COLO668 (cell line): ENCODE data around the gene NUP188.
"Not testable (repeated sequence)": the region's sequence is repeated elsewhere in the genome, so short reads cannot be mapped to it uniquely, and the experiment has no call there.

Source experiments
- DNase-seq: peaks from one replicate; lab custom pipeline; 2025; ENCODE audit not compliant: unreplicated experiment; lab: John Stamatoyannopoulos, UW

The NUP188 gene

DNA sequence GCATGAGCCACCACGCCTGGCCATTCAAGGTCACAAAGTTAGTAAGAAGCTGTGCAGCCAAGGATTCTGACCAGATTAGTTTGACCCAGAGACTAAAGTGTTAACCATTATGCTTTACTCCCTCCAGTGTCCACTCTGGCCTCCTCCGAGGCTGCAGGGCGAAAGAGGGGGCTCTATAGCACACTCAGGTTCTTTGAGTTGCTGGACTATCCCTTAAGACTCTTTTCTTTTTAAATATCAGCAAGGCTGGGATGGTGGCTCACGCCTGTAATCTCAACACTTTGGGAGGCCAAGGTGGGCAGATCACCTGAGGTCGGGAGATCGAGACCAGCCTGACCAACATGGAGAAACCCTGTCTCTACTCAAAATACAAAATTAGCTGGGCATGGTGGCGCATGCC is 2.5 kb upstream of the NUP188 start:
- not testable (repeated sequence) for DNase-seq

DNA sequence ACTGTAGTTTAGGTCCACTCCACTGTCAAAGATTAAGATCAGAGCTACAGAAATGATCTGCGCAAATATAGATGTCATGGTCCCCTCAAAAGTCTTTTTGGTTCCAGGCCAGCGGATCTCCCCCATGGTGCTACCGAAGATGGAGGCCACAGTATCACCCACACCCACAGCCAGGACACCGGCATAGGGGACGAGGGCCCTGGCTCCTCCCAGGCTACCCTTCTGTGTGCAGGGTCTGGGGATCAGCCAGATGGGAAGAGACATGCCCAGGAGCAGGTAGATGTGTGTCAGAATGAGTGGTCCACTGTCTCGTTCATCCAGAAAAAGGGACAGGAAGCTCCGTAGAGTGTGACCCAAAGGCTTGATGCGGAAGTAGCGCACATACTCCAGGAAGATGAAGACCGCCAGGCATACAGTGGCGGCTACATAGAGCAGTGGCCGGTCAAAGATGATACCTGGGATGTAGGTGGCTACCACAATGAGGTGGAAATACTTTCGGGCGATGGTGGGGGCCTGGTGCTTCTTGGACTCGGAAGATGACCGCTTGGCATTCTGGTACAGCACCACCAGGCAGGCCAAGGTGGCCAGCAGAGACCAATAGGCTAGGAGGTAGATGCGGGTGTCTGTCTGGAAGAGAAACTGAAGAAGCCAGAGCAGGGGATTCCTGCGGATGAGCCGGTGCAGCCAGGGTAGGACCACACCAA is 1.5 kb upstream of the NUP188 start:
- no peak for DNase-seq

DNA sequence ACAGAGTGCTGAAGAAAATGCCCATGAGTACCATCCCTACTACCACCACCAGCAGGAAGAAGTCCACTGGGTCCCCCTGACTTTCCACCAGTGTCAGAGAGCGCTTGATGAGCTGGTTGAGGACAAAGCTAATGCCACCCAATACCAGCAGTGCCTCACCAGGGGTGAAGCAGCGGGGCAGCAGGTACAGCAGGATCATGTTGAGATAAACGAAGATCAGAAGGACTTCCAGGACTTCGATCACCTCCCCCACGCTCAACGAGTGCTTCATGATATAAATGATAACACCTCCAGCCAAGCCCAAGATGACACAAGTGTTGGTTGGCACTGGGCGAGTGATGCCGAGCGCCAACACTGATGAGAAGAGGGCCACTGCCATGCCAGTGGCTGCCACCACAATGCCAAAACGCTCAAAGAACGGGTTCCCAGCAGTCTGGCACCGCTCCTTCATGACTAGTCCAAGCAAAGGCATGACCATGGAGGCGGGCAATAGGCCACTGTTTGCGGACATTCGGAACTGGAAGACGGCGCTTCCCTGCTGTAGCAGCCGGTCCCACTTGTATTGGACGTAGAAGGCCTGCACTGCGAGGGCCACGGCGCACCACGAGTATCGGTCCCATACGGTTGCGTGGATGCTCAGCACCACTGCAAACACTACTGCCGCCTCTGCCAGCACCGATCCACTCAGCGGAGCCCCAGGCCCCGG is 775 bp upstream of the NUP188 start:
- peak; percentile 39 for DNase-seq

DNA sequence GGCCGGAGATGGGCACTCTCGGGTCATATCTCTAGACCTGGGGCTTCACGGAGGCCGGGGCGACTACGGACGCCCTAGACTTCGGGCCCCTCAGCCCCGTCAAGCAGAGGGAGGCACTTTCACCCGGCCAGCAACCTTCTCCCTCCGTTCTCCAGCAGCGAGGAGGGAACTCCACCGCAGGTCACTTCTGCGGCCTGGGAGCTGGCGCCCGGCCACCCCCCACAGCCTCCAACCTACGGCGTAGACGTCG is 297 bp upstream of the NUP188 start:
- no peak for DNase-seq

DNA sequence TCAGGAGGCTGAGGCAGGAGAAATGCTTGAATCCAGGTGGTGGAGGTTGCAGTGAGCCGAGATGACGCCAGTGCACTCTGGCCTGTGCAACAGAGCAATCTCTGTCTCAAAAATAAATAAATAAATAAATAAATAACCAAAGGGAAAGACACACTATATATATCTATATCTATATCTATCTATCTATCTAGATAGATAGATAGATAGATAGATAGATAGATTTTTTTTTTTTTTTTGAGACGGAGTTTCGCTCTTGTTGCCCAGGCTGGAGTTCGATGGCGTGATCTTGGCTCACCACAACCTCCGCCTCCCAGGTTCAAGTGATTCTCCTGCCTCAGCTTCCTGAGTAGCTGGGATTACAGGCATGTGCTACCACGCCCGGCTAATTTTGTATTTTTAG is 13.9 kb downstream of the NUP188 start:
- DNase-seq = not testable (repeated sequence)

DNA sequence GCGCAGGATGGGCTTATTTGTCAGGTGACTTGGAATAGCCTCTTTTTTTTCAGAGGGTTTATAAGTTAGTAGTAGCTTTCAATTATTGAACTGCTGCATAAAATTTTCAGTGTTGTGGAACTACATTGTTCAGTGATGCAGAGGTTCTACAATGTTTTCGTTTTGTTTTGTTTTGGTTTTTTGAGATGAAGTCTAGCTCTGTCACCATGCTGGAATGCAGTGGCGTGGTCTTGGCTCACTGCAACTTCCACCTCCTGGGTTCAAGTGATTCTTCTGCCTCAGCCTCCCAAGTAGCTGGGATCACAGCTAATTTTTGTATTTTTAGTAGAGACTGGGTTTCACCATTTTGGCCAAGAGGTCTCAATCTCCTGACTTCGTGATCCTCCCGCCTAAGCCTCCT is 22.0 kb downstream of the NUP188 start:
- DNase-seq = no peak

DNA sequence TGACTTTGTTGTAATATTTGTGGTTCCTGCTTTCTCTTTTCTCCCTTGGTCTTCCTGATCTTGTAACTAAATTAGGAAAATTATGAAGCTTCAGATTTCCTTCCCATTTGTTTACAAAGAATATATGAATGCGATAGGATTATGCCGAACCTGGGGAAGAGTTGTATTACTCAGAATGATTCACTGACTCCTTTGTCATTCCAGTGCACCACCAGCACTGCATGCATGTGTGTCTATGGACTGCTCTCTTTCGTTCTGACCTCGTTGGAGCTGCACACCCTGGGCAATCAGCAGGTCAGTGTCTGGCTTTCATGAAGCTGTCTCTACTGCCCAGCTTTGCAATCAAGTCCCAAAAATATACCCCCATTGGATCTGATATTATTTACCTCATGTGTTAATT is 25.5 kb downstream of the NUP188 start:
- DNase-seq = no peak

DNA sequence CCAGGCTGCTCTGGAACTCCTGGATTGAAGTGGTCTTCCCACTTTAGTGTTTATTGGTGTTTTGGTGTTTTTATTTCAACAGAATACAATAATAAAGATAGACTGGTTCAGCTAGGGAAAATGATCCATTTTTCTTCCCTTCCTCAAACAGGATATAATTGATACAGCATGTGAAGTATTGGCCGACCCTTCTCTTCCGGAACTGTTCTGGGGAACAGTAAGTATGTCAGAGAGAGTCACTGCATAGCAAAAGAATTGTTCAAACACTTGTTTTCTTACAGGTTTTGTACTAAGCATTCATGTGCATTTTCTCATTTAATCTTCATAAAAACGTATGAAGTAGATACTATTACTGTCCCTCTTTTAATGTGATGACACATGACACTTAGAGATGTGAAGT is 31.6 kb downstream of the NUP188 start:
- no peak for DNase-seq

DNA sequence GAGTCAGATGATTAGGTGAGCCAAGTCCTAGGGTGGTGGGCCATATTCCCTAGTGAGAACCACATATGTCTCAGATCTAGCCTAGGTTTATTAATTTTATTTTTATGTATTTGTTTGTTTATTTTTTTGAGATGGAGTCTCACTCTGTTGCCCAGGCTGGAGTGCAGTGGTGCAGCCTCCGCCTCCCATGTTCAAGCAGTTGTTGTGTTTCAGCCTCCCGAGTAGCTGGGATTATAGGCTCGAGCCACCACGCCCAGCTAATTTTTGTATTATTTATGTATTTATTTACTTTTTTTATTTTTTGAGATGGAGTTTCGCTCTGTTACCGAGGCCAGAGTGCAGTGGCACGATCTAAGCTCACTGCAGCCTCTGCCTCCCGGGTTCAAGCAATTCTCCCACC is 36.0 kb downstream of the NUP188 start:
- DNase-seq = no peak

DNA sequence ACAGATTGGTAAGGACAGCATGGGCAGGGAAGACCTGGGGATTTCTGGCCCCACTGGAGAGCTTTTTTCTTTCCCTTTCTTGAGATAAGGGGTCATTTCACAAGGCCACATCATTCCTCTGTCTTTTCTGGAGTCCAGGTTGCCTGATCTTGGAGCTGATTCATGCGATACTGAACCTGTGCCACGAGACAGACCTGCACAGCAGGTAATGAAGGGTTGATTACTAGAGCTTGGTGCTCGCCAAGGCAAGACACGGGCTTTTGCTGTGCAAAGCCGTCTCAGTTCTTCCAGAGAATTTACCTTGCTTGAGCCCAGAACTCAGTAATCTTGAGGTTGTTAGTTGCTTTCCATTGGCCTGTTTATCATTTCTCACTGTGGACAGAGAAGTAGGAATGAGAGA is 39.2 kb downstream of the NUP188 start:
- no peak for DNase-seq

DNA sequence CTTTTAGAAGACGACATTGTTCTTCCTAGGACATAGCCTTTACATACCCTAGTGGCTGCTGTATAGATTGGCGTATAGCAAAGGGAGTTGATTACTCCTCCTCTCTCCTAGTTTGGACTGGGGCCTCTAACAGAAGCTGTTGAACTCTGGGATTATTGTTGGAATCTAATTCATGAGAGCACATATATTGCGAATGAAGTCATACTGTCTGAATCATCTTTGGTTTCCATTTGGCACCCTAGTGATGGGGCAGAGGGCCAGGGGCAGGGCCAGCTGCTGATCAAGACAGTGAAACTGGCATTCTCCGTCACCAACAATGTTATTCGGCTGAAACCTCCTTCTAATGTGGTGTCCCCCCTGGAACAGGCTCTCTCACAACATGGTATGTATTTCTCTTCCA is 40.3 kb downstream of the NUP188 start:
- no peak for DNase-seq

DNA sequence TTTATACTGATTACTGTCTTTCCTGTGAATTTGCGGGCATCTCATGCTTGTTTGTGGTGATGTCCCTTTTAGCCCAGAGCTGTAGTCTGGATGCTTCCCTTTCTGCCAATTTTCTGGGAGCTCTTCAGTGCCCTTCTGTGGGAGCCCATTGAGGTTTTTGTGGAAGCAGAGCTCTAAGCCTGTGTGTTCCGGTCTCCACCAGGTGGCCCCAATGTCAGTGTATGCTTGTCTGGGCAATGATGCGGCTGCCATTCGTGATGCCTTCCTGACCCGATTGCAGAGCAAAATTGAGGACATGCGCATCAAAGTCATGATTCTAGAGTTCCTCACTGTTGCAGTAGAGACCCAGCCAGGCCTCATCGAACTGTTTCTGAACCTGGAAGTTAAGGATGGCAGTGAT is 45.5 kb downstream of the NUP188 start:
- DNase-seq = no peak

DNA sequence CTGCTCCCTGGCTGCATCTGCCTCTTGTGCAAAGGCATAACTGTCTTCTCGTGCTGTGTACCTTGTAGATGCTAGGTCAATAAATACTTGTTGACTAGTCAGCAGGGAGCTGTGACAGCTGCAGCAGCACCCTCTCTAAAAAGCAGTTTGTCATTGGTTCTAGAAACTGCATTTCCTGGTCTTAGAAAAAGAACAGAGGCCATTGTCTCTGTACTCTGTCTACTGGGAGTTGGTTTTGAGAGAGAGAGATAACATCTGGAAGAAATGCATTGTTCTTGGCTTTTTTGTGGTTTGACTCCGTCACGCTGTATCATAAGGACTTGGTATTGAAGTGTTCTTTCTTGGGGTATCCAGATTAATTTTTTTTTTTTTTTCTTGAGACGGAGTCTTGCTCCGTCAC is 48.3 kb downstream of the NUP188 start:
- DNase-seq = no peak

DNA sequence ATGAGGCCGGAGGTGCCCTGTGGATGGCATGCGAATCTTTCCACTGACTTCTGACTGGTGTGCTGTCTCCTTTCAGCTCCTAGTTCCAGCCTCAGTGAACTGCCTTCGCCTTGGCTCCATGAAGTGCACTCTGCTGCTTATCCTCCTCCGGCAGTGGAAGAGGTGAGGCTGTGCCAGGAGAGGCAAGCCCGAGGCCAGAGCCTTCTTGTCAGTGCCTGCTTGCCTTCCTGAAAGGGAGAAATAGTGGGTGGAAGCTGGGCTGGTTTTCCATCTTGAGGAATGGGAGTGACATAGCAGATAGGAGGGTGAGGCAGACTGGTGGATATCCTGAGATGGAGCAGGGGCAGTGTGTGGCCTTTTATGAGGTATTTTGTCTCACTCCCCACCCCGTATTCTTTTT is 51.0 kb downstream of the NUP188 start:
- DNase-seq = no peak

DNA sequence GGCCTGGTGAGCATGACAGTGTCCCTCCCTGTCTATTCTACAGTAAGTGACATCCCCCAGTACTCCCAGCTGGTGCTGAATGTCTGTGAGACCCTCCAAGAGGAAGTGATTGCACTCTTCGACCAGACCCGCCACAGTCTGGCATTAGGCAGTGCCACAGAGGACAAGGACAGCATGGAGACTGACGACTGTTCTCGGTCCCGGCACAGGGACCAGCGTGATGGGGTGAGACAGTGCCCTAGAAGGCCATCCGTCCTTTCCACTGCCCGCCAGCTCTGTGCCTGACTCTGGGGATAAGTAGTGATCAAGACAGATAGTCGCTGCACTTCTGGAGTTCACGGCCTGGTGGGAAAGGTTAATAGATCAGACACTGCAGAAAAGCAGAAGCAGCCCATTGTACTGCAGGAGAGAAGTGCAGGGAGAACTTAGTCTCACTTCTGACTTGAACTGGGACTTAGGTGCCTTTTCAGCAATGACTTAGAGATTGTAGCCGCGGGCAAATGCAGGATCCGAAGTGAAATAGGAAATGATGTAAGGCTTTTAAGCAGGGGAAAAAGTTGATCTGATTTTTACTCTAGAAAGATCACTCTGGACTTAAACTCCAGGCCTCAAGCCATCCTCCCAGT is 52.2 kb downstream of the NUP188 start:
- DNase-seq = no peak

DNA sequence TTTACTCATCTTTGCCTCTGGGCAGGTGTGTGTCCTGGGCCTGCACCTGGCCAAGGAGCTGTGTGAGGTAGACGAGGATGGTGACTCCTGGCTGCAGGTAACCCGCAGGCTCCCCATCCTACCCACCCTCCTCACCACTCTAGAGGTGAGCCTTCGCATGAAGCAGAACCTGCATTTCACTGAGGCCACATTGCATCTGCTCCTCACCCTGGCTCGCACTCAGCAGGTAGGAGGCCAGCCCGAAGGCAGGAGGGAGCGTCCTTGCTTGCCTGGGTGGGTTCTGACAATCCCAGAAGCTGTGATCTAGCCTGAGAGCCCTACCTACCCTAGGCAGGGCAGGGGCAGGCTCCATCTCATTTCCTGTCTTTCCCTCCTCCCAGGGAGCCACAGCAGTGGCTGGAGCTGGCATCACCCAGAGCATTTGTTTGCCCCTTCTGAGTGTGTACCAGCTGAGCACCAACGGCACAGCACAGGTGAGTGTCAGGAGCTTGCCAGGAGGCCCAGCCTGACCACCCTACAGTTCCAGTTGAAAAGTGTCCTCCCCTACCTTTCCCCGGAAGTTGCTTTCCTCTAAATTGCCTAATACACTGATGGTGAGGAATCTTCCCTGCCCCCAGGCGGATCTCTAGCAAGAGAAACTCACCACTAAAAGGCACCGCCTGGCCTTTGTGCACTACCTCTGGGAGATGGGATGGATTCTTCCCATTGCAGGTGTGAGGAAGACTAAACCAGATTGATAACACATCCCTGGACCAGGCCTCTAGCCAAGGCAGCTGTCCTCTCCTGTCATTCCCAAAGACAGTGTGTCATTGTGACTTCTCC is 54.2 kb downstream of the NUP188 start:
- no peak for DNase-seq

DNA sequence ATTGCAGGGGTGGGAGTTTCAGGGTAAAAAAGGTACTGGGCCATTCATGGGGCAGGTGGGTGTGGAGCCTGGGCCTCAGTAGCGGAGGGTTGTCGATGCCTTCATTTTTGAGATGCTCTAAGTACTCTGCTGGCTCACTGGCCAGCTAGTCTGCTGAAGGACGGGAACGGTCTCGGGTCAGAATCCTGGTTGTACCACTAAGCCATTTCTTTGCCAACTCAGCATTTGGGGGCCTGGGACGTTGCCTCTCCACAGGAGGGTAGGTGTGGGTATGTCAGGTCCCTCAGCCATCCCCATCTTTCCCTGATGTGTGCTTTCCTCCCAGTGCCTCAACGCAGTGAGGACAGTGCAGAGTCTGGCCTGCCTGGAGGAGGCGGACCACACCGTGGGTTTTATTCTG is 55.5 kb downstream of the NUP188 start:
- no peak for DNase-seq

DNA sequence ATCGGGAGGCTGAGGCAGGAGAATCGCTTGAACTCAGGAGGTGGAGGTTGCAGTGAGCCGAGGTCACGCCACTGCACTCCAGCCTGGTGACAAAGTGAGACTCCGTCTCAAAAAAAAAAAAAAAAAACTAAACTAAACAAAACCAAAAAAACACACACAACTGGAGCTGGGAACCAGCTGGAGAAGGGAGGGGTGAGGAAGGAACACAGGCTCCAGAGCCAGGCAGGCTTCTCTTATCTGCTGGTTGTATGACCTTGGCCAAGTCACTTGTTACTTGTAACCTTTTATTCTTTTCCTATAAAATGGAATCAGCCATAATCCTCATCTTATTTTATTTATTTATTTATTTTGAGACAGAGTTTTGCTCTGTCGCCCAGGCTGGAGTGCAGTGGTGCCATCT is 56.7 kb downstream of the NUP188 start:
- not testable (repeated sequence) for DNase-seq

DNA sequence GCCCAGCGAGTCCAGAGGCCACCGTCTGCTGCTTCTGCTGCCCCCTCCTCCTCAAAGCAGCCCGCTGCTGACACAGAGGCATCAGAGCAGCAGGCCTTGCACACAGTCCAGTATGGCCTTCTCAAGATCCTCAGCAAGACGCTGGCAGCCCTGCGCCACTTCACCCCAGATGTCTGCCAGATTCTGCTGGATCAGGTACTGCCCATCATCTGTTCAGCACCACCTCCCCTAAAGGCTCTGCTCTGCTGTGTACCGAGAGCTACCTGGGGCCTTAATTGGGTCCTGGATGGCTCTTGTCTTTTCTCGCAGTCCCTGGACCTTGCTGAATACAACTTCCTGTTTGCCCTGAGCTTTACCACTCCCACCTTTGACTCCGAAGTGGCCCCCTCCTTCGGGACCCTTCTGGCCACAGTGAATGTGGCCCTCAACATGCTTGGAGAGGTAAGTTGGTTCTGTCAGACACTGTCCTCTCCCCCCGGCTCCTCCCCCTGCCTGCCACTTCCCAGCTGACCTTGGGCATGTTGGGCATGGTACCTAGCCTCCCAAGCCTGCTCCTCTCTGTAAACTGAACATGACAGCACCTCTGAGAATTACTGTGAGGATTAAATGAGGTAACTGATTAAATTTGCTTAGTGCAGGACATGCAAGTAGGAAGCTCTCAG is 58.0 kb downstream of the NUP188 start:
- DNase-seq = no peak

DNA sequence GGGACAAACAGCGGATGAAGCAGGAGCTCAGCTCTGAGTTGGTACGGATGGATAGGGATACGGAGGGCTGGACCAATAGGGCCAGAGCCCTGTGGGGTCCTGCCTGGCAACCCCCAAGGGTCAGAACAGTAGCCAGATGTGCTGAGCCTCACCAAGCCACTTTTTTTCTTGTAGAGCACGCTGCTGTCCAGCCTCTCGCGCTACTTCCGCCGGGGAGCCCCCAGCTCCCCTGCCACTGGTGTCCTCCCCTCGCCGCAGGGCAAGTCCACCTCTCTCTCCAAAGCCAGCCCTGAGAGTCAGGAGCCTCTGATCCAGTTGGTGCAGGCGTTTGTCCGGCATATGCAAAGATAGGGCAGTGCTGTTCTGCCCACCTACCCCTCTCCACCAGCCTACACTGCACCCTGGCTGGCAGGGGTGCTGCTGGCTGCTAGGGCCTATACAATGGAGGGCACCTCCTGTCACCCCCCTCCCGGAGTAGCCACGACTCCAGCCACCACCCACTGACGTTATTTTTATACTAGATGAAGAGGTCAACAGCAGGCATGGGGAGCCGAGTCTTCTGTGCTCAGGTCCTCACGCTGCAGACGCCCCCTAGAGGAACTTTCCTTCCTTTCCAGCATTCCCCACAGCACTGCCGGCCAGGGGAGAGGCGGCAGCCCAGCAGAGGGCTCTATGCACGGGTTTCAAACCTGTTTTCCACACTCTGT is 59.0 kb downstream of the NUP188 start:
- peak; percentile 54 for DNase-seq
